Measurements from ENCODE around the gene BIRC5. TPM values are rescaled to one million over a fixed set of nuclear protein-coding genes. Genes with fewer than 3 reads are reported as not detected.

Gene BIRC5
- total RNA-seq, 1 donor from 2014 or later = 5.8 TPM

DNA sequence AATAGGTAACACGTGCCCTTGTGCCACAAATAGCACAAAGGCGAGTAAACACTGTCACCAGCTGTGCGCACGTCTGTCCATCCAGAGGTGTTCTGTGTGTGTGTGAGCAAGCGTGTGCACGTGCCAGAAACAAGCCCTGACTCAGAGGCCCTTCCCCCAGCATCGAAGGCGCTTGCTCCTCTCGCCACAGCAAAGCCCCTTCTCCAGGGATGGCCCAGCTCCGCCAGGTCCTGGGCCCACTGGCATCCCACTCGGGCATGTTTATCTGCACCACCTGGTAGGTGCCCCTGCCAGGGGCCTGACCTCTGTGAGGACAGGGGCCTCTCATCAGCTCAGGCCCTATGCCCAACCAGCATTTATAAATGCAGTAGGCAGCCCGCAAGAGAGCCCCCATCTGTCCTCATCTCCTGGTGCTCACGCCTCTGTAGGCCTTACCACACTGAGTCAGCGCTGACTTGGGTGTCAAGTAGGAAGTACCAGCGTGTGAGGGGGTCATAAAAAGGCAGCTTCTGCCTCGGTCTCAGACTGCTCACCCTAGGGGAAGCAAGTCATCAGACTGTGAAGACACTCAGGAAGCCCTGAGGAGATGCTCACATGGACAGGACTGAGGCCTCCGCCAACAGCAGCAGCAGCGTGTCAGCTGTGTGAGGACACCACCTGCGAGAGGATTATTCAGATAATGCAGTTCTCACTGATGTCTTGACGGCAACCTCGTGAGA, 28.1 kb downstream of the BIRC5 start:
- H3K9me3 ChIP-seq (ENCODE audit: insufficient read depth, low read depth, low read length) = no peaks in the 10 kb centered on the region
- H3K27ac ChIP-seq (ENCODE audit: low read depth, low read length) = no peak overlapping the region
- H2AFZ ChIP-seq (ENCODE audit: low read depth, low read length) = no peak overlapping the region

DNA sequence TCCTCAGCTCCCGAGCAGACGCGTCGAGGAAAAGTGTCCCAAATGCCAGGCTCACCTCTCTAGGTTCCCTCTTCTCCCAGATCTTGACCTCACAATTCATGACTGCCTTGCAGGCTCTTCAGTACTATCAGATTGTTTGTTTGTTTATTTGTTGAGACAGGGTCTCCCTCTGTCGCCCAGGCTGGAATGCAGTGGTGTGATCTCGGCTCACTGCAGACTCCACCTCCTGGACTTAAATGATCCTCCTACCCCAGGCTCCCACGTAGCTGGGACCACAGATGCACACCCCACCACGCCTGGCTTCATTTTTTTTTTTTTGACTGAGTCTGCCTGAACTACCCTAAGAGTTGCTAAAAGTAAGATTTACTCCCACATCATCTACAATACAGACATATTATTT, 33.3 kb downstream of the BIRC5 start:
- Mint-ChIP-seq H3K4me1 (ENCODE audit: low read depth, unreplicated experiment) (peaks cover 4% of the 10 kb centered on the region), H3K27ac (ENCODE audit: unreplicated experiment) (no peak overlapping the region), H3K27me3 (ENCODE audit: low read depth, unreplicated experiment) (peaks cover 10% of the 10 kb centered on the region), H3K4me3 (ENCODE audit: unreplicated experiment) (no peak overlapping the region), H3K9me3 (ENCODE audit: unreplicated experiment) (no peaks in the 10 kb centered on the region), H3K36me3 (ENCODE audit: low read depth, unreplicated experiment) (no peaks in the 10 kb centered on the region)
- no peak overlapping the region for H3K4me3 ChIP-seq (ENCODE audit: insufficient read depth, low read depth, low read length)
- no peaks in the 10 kb centered on the region for H3K79me2 ChIP-seq (ENCODE audit: insufficient read depth, low read length)
- no peak overlapping the region for H3K9ac ChIP-seq (ENCODE audit: low read length)
- FAIRE-seq (no peak), DNase-seq (ENCODE audit: low read depth) (no peak)
- no peaks in the 10 kb centered on the region for H3K27me3 ChIP-seq (ENCODE audit: insufficient read depth, low read length)
- H3K9me3 ChIP-seq (ENCODE audit: insufficient read depth, low read depth, low read length) = no peaks in the 10 kb centered on the region
- no peak overlapping the region for H3K4me2 ChIP-seq (ENCODE audit: low read length)
- H2AFZ ChIP-seq (ENCODE audit: low read depth, low read length) = no peak overlapping the region
- TF ChIP-seq, protein P1, sequence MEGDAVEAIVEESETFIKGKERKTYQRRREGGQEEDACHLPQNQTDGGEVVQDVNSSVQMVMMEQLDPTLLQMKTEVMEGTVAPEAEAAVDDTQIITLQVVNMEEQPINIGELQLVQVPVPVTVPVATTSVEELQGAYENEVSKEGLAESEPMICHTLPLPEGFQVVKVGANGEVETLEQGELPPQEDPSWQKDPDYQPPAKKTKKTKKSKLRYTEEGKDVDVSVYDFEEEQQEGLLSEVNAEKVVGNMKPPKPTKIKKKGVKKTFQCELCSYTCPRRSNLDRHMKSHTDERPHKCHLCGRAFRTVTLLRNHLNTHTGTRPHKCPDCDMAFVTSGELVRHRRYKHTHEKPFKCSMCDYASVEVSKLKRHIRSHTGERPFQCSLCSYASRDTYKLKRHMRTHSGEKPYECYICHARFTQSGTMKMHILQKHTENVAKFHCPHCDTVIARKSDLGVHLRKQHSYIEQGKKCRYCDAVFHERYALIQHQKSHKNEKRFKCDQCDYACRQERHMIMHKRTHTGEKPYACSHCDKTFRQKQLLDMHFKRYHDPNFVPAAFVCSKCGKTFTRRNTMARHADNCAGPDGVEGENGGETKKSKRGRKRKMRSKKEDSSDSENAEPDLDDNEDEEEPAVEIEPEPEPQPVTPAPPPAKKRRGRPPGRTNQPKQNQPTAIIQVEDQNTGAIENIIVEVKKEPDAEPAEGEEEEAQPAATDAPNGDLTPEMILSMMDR (IDR thresholded peaks at IDR 0.05; ENCODE audit: insufficient read depth, low read depth, low read length) = no peak
- no peak for TF ChIP-seq EZH2 (IDR thresholded peaks at IDR 0.05; ENCODE audit: insufficient read depth, low read length)
- H3K27ac ChIP-seq (ENCODE audit: low read depth, low read length) = no peak overlapping the region
- no peaks in the 10 kb centered on the region for H3K36me3 ChIP-seq (ENCODE audit: insufficient read depth, low read length)
- no peaks in the 10 kb centered on the region for H3K4me1 ChIP-seq (ENCODE audit: insufficient read depth, low read length)
- no peaks in the 10 kb centered on the region for H4K20me1 ChIP-seq (ENCODE audit: insufficient read depth, low read length)

More for the DNA sequence above, 28.1 kb downstream of the BIRC5 start:
- no peak overlapping the region for H3K4me3 ChIP-seq (ENCODE audit: insufficient read depth, low read depth, low read length)
- H3K9me3 Mint-ChIP-seq (ENCODE audit: unreplicated experiment) = no peaks in the 10 kb centered on the region
- H3K36me3 Mint-ChIP-seq (ENCODE audit: low read depth, unreplicated experiment) = peaks cover 2% of the 10 kb centered on the region
- H3K4me2 ChIP-seq (ENCODE audit: low read length) = no peak overlapping the region
- no peak for TF ChIP-seq EZH2 (IDR thresholded peaks at IDR 0.05; ENCODE audit: insufficient read depth, low read length)
- TF ChIP-seq, protein P1 (IDR thresholded peaks at IDR 0.05; ENCODE audit: insufficient read depth, low read depth, low read length) = no peak
- H3K27me3 ChIP-seq (ENCODE audit: insufficient read depth, low read length) = no peaks in the 10 kb centered on the region
- H3K79me2 ChIP-seq (ENCODE audit: insufficient read depth, low read length) = no peaks in the 10 kb centered on the region
- no peak overlapping the region for H3K4me3 Mint-ChIP-seq (ENCODE audit: unreplicated experiment)
- H3K36me3 ChIP-seq (ENCODE audit: insufficient read depth, low read length) = no peaks in the 10 kb centered on the region
- peaks cover 6% of the 10 kb centered on the region for H3K27me3 Mint-ChIP-seq (ENCODE audit: low read depth, unreplicated experiment)
- DNase-seq (ENCODE audit: low read depth) (no peak), FAIRE-seq (no peak)
- H4K20me1 ChIP-seq (ENCODE audit: insufficient read depth, low read length) = no peaks in the 10 kb centered on the region
- H3K27ac Mint-ChIP-seq (ENCODE audit: unreplicated experiment) = no peak overlapping the region
- no peaks in the 10 kb centered on the region for H3K4me1 ChIP-seq (ENCODE audit: insufficient read depth, low read length)
- H3K4me1 Mint-ChIP-seq (ENCODE audit: low read depth, unreplicated experiment) = peaks cover 4% of the 10 kb centered on the region
- H3K9ac ChIP-seq (ENCODE audit: low read length) = no peak overlapping the region

All from astrocyte (in vitro differentiated cells and primary cell).